Stimulated activated CD8-positive, alpha-beta memory T cell treated with anti-CD3 and anti-CD28 coated beads, Interleukin-15, amount 100 ng/mL, for 1 hour (primary cell): ENCODE results near the gene OST4.
"Not testable (repeated sequence)": the region's sequence is repeated elsewhere in the genome, so short reads cannot be mapped to it uniquely, and the experiment has no call there.

ENCODE experiments used
- DNase-seq: peaks from one replicate; pipeline ENCODE4 v3.0.0-alpha.2; 2020; ENCODE audit warnings: low read depth

The OST4 gene

DNA sequence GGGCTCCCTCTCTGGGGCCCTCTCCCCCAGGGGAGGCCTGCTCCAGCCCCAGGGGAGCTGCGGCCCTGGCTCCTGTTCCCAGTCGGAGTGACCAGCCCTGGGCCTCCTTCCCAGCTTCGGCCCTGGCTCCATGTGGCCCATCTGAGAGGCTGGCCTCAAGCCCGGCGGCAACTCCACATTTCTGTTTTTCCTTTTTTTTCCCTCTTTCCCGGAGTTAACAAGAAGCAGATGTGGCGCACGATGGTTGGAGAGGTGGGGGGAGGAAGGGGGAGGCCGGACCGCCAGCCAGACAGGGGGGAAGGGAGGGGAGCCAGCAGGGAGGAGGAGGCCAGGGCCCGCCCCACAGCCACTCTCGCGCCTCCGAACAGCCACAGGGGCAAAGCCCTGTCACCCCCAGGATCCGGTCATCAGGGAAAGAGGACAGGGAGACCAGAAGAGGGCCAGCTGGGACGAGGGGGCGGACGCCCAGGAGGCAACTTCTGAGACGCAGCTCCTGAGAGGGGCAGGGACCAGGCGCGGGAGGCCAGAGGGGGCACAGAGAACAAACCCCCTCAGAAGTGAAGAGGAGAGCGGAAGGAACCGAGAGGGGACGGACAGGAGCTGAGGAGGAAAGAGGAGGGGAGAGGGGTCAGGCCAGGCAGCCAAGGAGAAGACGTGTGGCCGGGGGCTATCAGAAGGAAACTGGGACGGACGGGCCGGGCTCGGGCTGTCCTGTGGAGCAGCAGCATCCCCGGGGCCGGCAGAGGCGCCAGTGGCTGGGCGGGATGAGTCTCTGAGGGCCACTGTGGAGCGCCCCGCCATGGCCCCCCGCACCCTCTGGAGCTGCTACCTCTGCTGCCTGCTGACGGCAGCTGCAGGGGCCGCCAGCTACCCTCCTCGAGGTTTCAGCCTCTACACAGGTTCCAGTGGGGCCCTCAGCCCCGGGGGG, 7.1 kb upstream of the OST4 start, which contains the start of gene EMILIN1:
TSS of gene EMILIN1 (plus strand) at position 349 of the 928 bp plus-strand sequence. CDS start at position 800, 451 bp downstream.
- DNase-seq: no peak

DNA sequence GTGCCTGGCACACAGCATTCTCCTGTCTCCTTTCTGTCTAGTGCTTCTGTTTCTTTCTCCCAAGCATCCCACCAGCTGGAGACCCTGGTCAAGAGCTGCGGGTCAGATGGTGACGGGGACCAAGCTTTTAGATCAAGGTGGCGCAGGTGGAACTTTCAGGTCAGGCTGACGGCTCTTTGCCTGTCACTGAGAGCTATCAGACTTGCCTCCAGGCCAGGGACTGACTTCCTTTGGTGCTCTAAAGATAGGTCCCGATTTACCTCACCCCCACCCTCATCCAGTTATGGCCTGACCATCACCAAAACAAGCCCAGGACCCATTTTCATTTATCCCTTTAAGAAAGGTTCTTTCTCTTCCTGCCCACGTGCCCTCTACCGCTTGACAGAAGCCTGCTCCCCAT, 5.8 kb upstream of the OST4 start:
- no peak for DNase-seq

DNA sequence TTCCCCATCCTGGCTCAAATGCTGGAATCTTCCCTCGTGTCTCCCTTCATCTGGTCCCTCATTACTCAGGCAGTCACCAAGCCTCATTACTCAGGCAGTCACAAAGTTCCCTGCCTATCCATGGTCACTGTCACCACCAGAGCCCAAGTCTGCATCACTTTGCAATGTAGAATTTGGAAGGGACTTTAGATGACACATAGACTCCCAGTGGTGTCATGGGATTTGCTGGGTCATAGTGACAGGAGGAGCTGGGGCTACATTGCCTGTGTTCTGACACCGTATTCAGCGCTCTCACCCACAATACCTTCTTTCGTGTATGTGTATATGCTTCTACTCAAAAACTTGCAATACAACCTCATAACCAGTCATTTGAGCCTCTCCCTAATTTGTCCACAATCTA, 4.9 kb upstream of the OST4 start:
- no peak for DNase-seq

DNA sequence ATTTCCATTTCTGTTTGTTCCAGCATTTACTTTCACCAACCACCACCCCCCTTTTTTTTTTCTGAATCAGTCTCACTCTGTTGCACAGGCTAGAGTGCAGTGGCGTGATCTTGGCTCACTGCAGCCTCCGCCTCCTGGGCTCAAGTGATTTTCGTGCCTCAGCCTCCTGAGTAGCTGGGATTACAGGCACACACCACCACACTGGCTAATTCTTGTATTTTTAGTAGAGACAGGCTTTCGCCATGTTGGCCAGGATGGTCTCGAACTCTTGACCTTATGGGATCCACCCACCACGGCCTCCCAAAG, 4.1 kb upstream of the OST4 start:
- DNase-seq: not testable (repeated sequence)

DNA sequence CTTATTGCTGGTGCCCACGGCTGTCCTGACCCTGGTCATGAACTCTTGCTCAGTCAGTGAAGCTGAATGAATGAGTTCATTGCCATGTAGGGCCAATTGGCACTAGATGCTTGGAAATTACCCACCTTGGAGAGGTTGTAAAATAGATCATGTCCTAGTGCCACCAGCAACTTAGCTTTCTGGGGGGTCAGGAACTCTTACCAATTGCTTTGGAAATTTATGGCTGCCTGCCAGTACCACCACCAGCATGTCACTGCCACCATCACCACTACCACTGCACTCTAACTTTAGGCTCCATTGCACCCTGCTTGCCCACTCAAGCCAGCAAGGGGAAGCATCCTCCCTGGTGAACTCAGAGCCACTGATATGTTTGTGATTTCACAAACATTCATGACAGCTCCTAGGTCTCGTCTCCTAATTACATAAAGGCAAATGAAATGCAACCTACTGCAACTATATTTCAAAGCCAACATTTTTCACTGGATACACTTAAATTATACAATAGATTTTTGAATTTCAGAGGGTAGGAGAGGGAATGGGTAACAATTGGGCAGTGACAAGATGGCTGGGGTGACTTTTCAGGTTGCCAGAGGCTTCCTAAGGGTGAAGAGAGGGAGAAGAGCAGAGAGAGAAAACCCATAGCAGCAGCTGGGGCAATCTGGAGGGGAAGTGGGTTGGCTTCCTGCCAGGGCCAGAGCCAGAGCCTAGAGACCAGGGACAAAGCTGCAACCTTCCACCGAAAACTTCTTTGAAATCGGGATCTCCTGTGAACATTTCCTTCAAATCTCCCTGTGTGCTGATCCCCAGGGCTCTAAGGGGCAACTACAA, 3.5 kb upstream of the OST4 start:
- peak; percentile 33 for DNase-seq

DNA sequence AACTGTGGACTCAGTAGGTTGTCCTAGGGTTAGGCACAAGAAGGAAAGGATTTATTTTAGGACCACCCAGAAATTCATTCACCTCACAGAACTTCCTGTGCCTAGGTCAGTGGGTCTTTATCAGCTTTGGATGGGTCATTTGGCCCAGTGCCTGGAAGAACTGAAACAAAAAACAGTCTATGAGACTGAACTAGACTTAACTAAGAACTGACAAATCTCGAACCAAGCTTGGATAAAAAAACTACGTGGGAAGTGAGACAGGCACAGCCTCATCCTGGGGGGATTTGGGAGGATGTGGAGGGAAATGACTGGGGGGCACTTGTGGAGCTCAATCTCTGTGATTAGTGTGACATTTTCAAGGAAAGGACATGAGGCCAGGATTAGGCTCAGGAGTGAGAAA, 2.3 kb upstream of the OST4 start:
- no peak for DNase-seq

DNA sequence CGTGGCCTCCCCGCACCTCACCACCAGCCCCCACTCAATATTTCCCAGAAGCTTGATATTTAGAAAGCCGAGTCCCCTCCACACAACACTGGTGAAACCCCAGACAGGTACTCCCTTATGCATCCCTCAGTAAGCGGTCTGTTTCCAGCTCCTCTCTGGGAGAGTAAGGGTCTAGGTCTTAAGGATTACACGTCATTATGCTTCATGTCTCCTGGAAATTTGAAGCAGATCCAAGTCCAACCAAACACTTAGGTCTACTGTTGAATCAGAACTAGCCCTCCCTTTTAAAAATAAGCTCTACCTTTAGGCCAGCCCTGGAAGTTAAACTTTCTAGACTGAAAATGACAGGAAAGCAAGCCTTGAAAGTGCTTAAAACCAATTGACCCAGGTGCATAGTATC, 1.5 kb upstream of the OST4 start:
- DNase-seq: no peak

DNA sequence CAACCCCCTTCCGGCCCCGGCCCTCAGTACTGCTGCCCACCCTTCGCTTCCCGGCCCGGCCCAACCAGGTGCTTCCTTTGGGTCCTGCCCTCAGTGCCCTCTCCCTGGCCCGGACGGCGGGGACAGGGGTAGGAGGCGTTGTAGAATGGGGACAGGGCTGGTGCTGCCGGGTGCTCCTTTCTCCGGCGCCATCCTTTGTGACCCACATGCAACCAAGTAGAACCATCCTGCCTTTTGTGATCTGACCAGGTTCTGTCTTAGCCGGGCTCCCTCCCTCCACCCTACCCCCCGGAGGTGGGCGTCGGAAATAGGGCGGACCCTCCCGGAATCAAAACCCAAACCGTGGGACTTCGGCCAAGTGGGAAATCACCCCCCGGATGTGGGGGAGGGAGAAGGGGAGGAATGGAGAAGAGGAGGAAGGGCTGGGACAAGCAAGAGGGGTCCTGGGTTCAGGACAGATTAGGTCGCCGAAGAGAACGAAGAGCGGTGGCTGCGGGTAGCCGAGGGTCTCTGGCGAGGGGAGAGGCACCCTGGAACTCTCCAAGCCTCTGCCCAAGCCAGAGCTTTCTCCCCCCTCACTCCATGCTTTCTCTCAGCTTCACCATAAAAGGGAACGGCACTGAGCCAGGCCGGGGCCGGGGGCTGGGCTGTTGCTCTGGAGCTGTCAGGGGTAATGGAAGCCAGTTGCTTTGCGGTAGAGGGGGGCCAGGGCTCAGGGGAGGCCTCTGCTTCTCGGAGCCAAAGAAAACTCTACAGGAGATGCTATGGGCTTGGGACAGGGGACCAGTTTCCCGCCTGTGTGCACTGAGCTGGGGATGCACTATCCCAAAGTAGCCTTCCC, 756 bp upstream of the OST4 start:
- DNase-seq: no peak

DNA sequence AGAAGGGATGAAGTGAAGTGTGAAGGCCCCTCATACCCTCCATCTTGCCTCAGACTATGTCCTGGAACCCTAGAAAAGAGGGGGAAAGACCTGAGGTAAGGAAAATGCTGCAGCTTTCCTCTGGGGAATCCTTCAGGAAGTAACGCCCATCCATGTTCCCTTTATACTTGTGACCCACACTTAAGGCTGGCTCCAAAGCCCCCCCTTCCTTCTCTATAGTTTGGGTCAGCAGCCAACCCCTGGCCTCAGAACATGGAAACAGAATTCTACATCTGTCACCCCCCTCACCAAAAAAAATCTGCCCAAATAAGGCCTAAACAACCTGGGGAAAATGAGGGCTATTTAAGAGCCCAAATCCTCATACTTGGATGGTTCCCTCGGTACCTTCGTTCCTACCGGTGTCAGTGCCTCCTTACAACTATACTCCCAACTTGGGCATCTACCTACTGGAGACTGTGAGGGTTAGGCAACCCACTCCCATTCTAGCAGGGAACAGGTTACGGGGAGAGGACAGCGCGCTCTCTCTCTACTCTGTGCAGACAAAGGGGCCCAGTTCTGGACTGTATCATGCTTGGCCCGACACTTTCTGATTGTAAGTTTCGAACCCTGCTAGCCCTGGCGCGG, 689 bp downstream of the OST4 start:
- DNase-seq: no peak

DNA sequence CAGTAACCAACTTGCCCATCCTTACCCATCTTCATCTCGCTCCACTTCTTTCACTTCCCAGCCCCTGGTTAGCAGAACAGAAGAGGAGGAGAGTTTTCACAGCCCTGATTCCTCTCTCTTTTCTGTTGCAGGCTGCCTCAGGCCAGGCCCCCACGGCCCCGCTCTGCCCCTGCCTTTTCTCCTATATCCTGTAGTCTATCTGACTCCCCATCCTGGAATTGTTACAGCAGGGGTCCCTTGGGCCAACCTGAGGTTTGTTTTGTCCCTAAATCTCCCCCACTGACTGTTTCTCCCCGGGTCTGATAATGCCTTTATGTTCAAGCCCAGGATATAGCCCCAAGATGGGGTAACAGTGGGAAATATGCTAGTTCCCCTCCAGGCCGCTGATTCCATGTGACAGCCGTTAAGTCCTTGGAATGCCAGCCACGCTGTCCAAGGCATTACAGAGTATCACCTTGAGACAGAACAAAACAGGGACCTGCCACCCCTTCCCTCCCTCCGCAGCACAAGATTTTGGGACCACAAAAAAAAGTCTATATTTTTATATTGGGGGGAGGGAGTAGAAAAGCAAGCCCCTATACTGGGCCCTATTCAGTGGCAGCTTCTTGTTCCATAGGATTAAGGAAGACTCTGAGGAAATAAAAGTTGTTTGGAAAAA, 1.4 kb downstream of the OST4 start:
- no peak for DNase-seq

DNA sequence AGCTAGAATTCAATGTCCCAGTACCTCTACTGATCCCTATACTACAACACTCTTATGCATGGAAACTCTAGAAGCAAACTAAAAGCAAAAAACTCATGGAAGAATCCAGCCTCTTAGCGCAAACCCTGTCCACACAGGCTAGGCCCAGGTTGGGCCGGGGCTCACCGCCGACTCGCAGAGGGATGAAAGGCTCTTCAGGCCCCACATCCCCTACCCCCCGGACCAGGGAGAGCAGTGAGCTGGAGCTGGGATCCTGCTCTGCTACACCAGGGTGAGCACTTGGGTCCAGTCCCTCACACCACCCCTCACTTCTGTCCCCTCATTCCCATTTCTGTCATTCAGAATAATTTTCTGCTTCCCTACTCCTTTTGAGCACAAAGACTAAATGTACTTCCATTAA, 2.0 kb downstream of the OST4 start:
- DNase-seq: no peak

DNA sequence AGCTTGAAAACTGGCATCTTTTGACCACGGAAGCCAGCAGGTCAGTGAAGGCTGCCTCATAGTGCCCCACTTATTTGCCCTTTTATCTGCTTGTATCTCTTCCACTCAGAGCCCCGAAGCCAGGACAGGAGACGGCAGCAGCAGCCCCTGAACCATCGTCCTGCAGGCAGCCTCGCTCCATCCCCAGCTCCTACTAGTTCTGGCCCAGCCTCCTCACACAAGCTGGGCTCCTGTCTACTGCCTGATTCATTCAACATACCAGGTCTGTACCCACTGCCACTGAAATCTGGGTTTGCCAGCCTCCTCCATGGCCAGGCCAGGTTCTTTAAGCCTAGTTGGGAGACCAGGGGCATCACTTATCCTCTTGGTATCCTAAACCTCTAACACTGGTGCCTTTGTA, 4.1 kb downstream of the OST4 start:
- DNase-seq: no peak

DNA sequence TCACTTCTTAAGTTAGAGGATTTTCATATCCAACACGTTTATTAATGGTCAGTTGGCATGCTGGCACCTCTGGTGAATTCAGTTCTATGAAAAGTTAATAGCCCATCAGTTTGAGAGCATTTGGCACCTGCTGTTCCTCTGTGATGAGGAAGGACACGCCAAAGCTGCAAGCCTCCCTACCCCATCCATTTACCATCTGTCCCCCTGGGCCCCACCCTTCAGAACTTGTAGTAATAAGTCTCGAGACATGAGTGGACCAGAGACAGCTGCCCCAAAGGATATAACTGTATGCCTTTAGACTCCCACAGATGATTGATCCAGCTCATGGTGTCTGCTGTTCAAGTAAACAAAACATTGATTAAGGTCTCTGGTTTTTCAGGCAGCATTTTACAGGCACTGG, 6.3 kb downstream of the OST4 start:
- no peak for DNase-seq

DNA sequence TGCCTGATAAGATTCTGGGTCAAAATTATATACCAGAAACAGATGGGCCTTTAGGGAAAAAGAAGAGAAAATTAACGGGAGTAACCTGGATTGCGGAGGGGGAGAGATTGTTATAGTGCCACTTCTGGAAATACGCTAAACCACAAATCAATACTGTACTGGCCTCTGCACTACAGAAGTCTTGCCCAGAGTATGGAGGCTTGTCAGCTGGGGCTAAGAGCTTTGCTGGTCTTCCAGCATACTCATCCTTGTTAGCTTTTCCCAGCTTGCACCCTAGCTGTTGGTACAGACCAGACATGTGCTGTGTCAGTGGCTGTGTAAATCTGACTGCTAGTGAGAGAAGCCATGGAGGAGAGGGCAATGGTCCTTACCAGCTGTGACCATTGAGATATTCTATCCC, 11.1 kb downstream of the OST4 start:
- DNase-seq: no peak

DNA sequence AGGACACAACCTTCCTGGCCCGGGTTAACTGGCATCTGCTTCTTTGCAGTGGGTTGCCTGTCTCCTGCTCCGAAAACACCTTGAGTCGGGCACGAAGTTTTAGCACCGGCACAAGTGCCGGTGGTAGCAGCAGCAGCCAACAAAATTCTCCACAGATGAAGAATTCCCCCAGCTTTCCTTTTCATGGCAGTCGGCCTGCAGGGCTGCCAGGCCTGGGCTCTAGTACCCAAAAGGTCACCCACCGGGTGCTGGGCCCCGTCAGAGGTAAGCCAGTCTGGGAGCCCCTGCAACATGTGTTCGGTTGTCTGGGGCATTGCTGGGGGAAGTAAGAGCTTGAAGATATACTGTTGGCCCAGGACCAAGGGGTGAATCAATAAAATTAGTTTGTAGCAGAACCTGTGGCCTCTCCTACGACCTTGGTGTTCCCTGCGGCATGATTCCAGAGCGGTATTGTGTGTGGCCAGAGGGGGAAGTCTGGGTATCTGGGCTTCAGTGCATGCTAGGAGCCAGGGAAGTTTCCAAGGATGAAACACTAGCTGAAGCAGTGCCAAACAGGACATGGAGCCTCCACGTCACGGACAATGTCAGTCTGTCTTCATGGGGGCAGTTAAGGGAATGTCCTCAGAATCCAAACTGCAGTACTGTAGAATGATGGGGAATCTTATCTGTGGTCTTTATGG, 12.2 kb downstream of the OST4 start:
- DNase-seq: no peak

DNA sequence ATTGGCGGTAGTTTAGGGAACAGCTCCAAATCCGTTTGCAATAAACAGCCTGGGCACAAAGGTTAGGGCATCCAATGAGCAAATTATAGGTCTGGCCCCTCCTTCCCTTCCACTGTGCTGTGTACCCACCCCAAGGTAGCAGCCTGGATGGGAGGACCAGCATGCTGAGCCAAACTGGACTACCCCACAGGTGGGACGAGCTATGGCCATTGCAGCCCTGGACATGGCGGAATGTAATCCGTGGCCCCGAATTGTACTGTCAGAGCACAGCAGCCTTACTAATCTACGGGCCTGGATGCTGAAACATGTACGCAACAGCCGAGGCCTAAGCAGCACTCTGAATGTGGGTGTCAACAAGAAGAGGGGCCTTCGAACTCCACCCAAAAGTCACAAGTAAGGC, 13.2 kb downstream of the OST4 start:
- DNase-seq: no peak

DNA sequence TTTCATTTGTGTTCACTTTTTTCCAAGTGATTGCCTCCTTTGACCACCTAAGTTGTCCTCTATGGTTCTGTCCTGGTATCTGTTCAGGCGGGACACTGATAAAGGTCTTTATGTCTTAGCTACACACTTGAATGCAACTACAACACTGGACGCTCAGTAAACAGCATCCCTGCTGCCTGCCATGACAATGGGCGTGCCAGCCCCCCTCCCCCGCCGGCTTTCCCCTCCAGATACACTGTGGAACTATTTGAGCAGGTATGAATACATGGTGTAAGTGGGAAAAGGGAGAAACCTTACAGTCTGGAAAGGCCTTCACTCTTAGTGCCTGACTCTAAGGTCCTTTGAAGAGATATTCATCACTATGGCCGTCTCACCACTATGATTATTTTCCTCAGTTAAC, 14.3 kb downstream of the OST4 start:
- DNase-seq: no peak

DNA sequence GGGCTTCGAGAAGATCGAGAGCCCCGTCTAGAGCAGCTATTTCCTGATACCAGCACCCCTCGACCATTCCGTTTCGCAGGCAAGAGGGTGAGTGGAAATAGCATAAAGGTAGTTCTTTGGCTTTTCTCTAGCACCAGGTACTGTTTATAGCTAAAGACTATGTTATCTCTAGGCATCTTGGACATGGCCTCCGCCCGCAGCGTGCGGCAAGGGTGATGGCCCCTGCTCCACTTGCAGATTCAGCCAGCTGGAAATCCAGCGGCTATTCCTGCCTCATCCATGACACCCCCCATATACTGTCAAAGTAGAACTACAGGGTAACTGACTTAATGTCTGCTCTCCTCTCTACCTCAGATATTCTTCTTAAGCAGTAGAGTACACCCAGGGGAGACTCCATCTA, 16.7 kb downstream of the OST4 start:
- DNase-seq: no peak

DNA sequence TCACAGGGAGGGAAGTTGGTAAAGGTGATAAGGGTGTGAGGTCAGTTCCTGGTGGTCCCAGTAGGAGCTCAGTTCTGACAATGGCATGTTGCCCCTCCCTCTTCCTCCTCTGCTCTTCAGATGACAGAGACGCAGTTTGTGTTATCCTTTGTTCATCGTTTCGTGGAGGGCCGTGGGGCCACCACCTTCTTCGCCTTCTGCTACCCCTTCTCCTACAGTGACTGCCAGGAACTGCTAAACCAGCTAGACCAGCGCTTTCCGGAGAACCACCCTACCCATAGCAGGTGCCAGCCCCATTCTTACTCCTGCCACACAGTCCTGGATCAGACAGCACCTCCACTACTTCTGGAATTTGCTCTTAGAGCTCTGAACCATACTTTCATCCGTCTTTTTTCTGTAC, 17.7 kb downstream of the OST4 start:
- no peak for DNase-seq

DNA sequence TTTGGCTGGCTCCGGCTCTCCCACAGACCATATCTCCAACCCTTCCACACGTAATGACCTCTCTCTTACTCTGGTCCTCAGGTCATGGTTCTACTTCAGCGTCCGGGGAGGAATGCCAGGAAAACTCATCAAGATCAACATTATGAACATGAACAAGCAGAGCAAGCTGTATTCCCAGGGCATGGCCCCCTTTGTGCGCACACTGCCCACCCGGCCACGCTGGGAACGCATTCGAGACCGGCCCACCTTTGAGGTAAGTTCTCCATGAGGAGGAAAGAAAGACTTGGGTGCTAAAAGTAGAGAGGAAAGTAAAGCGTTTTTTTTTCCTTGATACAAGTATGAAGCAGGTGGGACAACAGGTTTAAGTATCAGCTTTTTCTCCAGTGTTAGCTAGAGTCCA, 18.1 kb downstream of the OST4 start:
- DNase-seq: no peak
